Fibroblast of lung (primary cell): Measurements from ENCODE around the gene ST6GAL1. TPM values are rescaled to one million over a fixed set of nuclear protein-coding genes. Genes with fewer than 3 reads are reported as not detected.

Experiments used
- DNase-seq, 2 donors: peaks; one replicate each; pipeline versions ENCODE4 v3.0.0 to v3.0.0-alpha.2; 2010; ENCODE audit warnings: low read depth in 2 of 2
- H2AFZ ChIP-seq: 2 replicates; pipeline ENCODE4 v1.5.1; 2012; ENCODE audit warnings: low read length, control low read depth, inconsistent platforms
- H3K27ac ChIP-seq: 2 replicates; pipeline ENCODE4 v1.5.1; 2011; ENCODE audit warnings: low read length, control low read depth; ENCODE audit not compliant: insufficient read depth
- H3K27me3 ChIP-seq: 2 replicates; pipeline ENCODE4 v1.5.1; 2011; ENCODE audit warnings: mild to moderate bottlenecking, low read length; ENCODE audit not compliant: control insufficient read depth, insufficient read depth
- H3K36me3 ChIP-seq: 2 replicates; pipeline ENCODE4 v1.5.1; 2011; ENCODE audit warnings: low read length; ENCODE audit not compliant: control insufficient read depth, insufficient read depth
- H3K4me1 ChIP-seq: 2 replicates; pipeline ENCODE4 v1.5.1; 2011; ENCODE audit warnings: low read length; ENCODE audit not compliant: control insufficient read depth, insufficient read depth; ENCODE audit errors: extremely low read depth
- H3K4me2 ChIP-seq: 2 replicates; pipeline ENCODE4 v1.5.1; 2011; ENCODE audit warnings: low read length, control low read depth; ENCODE audit not compliant: insufficient read depth; ENCODE audit errors: extremely low read depth
- H3K4me3 ChIP-seq, 4 experiments: fragments of 200-600 bp in 1 of 4; sonication (generic) in 1 of 4; replicated peaks in 1 of 4; 2 replicates each; pipeline ENCODE4 v1.5.1; 2011 to 2016; ENCODE audit warnings: low read length in 4 of 4, low read depth in 3 of 4, mild to moderate bottlenecking in 3 of 4, control low read depth in 2 of 4, inconsistent platforms in 1 of 4, mixed read lengths in 1 of 4; ENCODE audit not compliant: insufficient read depth in 1 of 4; ENCODE audit errors: control extremely low read depth in 1 of 4
- H3K79me2 ChIP-seq: 2 replicates; pipeline ENCODE4 v1.5.1; 2012; ENCODE audit warnings: mild to moderate bottlenecking, low read length, inconsistent platforms; ENCODE audit not compliant: control insufficient read depth, insufficient read depth
- H3K9ac ChIP-seq: 2 replicates; pipeline ENCODE4 v1.5.1; 2011; ENCODE audit warnings: mild to moderate bottlenecking, low read length, control low read depth; ENCODE audit not compliant: insufficient read depth
- H3K9me3 ChIP-seq: 2 replicates; pipeline ENCODE4 v1.5.1; 2012; ENCODE audit warnings: low read depth, low read length; ENCODE audit not compliant: control insufficient read depth, insufficient read depth
- H4K20me1 ChIP-seq: 2 replicates; pipeline ENCODE4 v1.5.1; 2011; ENCODE audit warnings: low read length; ENCODE audit not compliant: control insufficient read depth, insufficient read depth; ENCODE audit errors: extremely low read depth
- EZH2 ChIP-seq: IDR thresholded peaks from 2 replicates; pipeline ENCODE4 v1.5.1; 2012; ENCODE audit warnings: low read length, control low read depth, mild to moderate bottlenecking; ENCODE audit errors: missing control alignments
- polyA plus RNA-seq, 2 donors: library from polyadenylated mRNA; depleted of rRNA in 1 of 2; stranded (reverse) in 1 of 2; unstranded in 1 of 2; fragments of >200 nt; gene quantifications; 2 replicates each; pipeline ENCODE4 v1.2.1, GENCODE V29; 2011 to 2012; ENCODE audit warnings: missing spikeins in 1 of 2
- total RNA-seq: library from RNA; depleted of rRNA; stranded (reverse); fragments of >200 nt; gene quantifications from 2 replicates; pipeline ENCODE4 v1.2.1, GENCODE V29; 2014
- TF ChIP-seq, protein P1 (sequence below), 2 donors: IDR thresholded peaks in 1 of 2; conservative IDR thresholded peaks in 1 of 2; 1 replicate in 1 of 2; 2 replicates in 1 of 2; pipeline ENCODE4 v1.5.1; 2011 to 2012; ENCODE audit warnings: low read length in 2 of 2, control low read depth in 1 of 2, inconsistent platforms in 1 of 2, low read depth in 1 of 2, mild to moderate bottlenecking in 1 of 2

ST6GAL1 gene
- total and polyA plus RNA-seq, 2 donors (not counting 1 experiment from before 2014, with no cell fraction given) = 0.83 to 1.00 TPM

DNA sequence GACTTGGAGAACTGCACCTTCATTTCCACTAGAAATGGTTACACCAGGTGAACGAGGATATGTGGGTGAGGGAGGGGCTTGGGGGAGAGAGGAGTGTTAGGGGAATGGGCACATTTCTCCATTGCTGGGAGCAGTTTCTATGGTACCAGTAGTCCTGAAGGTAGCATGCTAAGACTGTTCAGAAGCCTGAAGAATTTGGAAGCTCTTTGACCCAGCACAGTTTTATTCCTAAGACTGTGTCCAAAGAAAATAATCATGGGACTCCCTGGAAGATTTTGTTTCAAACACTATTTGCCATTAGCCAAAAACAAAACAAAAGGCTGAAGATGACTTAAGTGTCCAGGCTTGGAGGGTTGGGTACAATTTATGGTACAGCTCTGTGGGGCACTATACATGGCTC lies 32.1 kb downstream of the ST6GAL1 start:
- H3K4me3 ChIP-seq = no peak overlapping the region
- no peaks in the 10 kb centered on the region for H3K9me3 ChIP-seq
- H3K79me2 ChIP-seq = no peaks in the 10 kb centered on the region
- H2AFZ ChIP-seq = no peak overlapping the region
- no peak overlapping the region for H3K4me2 ChIP-seq
- no peaks in the 10 kb centered on the region for H3K36me3 ChIP-seq
- no peaks in the 10 kb centered on the region for H3K27me3 ChIP-seq
- no peak for DNase-seq
- TF ChIP-seq, protein P1, sequence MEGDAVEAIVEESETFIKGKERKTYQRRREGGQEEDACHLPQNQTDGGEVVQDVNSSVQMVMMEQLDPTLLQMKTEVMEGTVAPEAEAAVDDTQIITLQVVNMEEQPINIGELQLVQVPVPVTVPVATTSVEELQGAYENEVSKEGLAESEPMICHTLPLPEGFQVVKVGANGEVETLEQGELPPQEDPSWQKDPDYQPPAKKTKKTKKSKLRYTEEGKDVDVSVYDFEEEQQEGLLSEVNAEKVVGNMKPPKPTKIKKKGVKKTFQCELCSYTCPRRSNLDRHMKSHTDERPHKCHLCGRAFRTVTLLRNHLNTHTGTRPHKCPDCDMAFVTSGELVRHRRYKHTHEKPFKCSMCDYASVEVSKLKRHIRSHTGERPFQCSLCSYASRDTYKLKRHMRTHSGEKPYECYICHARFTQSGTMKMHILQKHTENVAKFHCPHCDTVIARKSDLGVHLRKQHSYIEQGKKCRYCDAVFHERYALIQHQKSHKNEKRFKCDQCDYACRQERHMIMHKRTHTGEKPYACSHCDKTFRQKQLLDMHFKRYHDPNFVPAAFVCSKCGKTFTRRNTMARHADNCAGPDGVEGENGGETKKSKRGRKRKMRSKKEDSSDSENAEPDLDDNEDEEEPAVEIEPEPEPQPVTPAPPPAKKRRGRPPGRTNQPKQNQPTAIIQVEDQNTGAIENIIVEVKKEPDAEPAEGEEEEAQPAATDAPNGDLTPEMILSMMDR (conservative IDR thresholded peaks at IDR 0.05 in 1 of 2, IDR thresholded peaks at IDR 0.05 in 1 of 2; ENCODE audit: low read depth in 1 of 2, low read length in 2 of 2) = no peak
- TF ChIP-seq EZH2 = no peak
- no peaks in the 10 kb centered on the region for H3K4me1 ChIP-seq
- no peaks in the 10 kb centered on the region for H4K20me1 ChIP-seq
- no peak overlapping the region for H3K27ac ChIP-seq
- H3K9ac ChIP-seq = no peak overlapping the region

DNA sequence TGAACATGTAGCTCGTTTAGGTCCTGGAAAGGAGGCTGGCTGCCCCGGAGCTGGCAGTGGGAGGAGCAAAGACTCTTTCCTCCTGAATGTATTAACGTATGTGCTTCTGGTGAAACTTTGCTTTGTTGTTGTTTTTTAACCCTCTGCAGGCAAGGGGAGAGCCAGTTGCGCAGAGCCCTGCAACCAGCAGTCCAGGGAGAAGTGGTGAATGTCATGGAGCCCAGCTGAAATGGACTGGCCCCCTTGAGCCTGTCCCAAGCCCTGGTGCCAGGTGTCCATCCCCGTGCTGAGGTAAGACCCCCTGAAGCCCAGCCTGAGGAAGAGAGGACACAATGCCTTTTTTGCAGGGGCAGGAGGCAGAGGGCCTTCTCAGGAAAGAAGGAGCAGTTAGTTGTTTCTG lies 33.3 kb downstream of the ST6GAL1 start:
- Histone ChIP-seq H2AFZ (no peak overlapping the region), H3K27me3 (no peaks in the 10 kb centered on the region), H3K79me2 (no peaks in the 10 kb centered on the region), H3K4me2 (no peak overlapping the region), H3K36me3 (no peaks in the 10 kb centered on the region), H3K4me1 (no peaks in the 10 kb centered on the region), H3K27ac (no peak overlapping the region), H4K20me1 (no peaks in the 10 kb centered on the region), H3K9me3 (no peaks in the 10 kb centered on the region), H3K9ac (no peak overlapping the region), H3K4me3 (no peak overlapping the region)
- TF ChIP-seq, protein P1 (conservative IDR thresholded peaks at IDR 0.05 in 1 of 2, IDR thresholded peaks at IDR 0.05 in 1 of 2; ENCODE audit: low read depth in 1 of 2, low read length in 2 of 2) = no peak
- TF ChIP-seq EZH2 = no peak
- DNase-seq = no peak

DNA sequence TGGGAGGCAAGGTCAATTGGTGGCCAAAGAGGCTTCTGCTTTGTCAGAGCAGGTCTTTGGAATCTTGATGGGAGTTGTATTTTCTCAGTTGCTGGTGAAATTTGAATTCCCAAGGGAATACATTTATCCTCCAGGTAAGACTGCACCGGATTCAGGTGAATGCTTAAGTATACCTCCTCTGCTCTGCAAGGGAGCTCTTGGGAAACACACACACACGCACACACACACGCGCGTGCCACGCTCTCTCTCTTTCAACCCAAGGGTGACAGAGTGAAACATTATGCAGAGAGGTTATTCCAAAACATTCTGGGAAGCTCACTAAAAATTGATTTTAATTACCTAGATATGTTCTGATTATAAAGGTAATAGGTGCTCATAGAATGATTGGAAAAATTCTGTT lies 33.7 kb downstream of the ST6GAL1 start:
- TF ChIP-seq, protein P1 (conservative IDR thresholded peaks at IDR 0.05 in 1 of 2, IDR thresholded peaks at IDR 0.05 in 1 of 2; ENCODE audit: low read depth in 1 of 2, low read length in 2 of 2) = no peak
- no peak for TF ChIP-seq EZH2
- Histone ChIP-seq H3K9me3 (no peaks in the 10 kb centered on the region), H3K4me3 (no peak overlapping the region), H3K9ac (no peak overlapping the region), H3K4me1 (no peaks in the 10 kb centered on the region), H3K36me3 (no peaks in the 10 kb centered on the region), H3K79me2 (no peaks in the 10 kb centered on the region), H2AFZ (no peak overlapping the region), H4K20me1 (no peaks in the 10 kb centered on the region), H3K27ac (no peak overlapping the region), H3K4me2 (no peak overlapping the region), H3K27me3 (no peaks in the 10 kb centered on the region)
- no peak for DNase-seq
